NCI-H2081 (cell line): ENCODE data around the gene BAHD1.
A peak's percentile ranks its signal among the peaks of the same experiment; 100 is the strongest.

Experiments
- DNase-seq, 2 experiments: peaks; one replicate each; lab custom pipeline; 2025; lab: John Stamatoyannopoulos, UW

BAHD1 gene

DNA sequence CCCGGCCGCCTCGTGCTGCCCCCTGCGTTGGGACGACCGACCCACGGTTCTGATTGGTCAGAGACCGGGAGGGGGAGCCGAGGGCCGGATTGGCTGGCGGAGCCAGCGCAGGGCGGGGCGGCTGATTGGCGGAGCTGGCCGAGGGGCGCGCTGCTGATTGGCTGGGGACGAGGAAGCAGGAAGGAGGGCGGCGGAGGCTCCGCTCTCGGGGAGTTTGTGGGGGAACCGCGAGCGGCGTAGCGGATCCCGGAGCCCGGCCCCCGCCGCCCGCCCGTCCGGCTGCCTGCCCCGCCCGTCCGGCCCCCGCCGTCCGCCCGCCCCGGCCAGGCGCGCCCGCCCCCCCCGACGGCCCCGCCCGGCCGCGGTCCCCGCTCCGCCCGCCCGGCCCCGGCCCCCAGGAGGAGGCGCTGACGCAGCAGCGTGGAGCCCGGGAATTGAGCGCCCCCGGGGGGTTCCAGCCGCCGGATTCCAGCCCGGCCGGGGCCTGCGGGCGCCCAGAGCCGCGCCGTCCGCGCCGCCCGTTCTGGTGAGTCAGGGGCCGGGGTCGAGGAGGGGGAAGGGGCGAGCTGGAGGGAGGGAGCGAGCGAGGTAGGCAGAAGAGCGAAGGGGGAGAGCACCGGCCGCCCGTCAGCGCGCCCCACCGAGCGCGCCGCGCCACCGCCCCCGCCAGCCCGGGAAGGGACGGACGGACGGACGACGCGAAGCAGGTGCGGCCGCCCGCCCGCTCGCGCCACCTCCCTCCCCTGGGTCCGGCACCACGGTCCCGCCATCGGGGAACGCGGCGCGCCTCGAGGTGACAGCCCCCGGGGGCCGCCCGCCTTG lies at the start of gene BAHD1:
TSS of gene BAHD1 (plus strand) at position 211 of the 822 bp plus-strand sequence. CDS start 17,512 bp downstream, outside the sequence.
- DNase-seq, result peak; percentile 97

DNA sequence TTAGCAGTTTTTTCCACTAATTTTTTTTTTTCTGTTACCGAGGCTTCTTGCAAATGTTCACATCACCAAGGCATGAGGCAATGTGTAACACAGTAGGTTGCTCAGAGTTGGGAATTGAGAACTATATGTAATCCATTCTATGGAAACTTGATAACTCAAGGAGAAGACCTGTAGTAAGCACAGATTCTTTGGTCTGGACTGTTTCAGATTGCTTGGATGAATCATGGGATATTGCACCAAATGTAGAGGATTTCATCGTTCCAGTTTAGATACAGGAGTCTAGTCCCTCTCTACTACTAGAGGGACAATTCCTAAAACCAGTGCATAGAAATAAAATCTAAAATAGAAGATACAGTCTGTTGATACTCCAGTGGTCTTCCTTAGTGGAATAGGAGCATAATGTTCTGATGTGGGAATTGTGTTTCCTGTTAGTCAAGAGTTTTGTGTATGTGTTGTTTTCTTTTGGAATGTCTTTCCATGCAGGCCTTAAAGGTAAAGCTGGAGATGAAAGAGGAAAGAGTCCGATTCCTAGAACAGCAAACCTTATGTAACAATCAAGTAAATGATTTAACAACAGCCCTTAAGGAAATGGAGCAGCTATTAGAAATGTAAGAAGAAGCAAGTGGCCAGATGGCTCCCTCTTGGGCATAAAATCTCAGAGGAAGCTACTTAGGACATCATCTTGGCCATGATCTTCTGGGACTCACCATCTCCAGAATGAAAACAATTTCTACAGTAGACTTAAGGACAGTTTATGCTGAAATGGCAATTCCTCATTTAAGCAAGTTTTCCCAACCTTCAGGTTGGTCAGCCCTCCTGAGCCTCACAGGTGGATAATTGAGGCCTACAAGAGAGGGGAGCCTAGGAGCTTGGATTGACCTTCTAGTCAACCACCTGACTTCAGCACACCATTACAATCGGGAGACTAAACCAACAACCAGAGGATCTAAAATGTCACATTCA lies 47.5 kb upstream of the BAHD1 start:
- DNase-seq, result no peak

GRCh38 chr15:40397688-40398412 lies 42.9 kb upstream of the BAHD1 start:
- no peak for DNase-seq

DNA sequence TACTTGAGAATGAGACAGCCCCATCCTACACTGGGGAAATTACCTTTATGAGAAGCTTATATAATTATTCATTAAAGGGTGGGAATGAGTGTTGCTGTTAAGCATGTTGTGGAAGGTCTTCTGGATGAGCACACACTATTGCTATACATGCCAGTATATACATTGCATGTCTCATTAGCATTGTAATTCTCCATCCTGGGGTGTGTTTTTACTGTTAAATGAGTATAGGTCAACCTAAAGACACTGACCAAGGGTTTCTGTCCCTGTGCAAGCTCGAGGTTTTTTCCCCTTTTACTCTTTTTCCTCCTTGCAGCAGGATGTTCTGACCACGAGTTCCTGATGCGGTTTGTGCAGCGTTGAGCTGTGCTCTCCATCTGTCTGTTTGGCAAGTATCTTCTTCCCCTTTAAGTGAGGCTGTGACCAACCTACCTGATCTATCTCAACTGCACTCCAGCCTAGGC lies 42.3 kb upstream of the BAHD1 start:
- no peak for DNase-seq

DNA sequence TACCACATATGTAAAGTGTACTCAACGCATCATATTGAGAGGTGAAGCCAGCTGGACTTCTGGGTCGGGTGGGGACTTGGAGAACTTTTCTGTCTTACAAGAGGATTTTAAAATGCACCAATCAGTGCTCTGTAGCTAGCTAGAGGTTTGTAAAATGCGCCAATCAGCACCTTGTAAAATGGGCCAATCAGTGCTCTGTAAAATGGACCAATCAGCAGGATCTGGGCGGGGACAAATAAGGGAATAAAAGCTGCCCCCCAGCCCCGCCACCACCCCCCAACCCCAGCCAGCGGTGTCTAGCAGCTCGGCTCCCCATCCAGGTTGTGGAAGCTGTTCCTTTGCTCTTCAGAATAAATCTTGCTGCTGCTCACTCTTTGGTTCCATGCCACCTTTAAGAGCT lies 41.4 kb upstream of the BAHD1 start:
- no peak for DNase-seq

DNA sequence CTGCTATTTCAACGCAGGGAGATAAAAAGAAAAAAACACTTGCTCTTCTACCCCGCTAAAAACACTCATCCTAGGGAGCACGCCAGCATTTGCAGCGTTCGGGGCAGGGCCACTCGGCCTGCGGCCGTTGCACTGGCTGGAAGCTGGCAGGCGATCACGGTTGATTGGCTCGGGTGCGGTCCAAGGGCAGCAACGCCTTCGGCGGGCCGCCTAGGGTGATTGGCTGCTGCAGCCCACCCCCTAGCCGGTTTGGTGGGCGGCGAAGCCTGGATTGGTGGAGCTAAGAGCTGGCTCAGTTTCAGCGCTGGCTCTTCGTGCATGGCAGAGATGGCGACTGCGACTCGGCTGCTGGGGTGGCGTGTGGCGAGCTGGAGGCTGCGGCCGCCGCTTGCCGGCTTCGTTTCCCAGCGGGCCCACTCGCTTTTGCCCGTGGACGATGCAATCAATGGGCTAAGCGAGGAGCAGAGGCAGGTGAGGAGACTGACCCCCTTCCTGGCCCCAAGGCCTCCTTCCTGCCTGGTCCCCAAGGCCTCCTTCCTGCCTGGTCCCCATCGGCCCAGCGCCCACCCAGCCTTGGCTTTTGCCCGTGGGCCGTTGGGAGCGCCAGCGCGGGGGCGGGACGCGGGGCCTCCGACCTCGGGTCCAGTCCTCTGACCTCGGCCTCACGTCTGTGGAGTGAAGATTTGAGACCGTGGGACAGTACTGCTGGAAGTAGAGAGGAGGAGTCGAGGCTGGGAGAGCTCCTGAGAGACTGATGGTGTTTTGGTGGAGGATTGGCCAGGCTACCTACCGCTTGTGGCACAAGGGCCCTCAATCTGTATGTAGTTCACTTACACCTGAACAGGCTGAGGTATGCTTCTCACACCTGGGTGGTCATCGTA lies 35.0 kb upstream of the BAHD1 start, which contains the start of gene IVD:
TSS of gene IVD (plus strand) at position 295 of the 881 bp plus-strand sequence. CDS start at position 328, 33 bp downstream.
- peak; percentile 94 to 97 for DNase-seq

GRCh38 chr15:40407330-40407990 lies 33.3 kb upstream of the BAHD1 start:
- no peak for DNase-seq

DNA sequence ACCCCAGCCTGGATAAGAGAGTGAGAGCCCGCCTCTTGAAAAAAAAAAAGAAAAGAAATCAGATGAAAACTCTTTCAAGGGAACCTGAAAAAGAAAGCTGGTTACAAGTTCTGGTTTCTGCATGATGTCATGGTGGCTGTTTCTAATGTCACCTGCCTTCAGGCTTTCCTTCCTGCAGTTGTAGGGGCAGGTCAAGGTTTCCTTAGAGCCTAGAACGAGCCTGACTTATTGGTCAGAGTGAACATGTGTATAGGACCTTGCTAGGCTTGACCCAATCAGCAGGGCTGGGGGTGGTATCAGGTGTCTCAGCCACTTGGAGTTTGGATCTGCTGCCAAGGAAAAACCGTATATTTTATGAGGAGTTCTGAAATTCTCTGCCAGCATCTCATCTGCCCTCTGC lies 31.4 kb upstream of the BAHD1 start:
- DNase-seq, result no peak

DNA sequence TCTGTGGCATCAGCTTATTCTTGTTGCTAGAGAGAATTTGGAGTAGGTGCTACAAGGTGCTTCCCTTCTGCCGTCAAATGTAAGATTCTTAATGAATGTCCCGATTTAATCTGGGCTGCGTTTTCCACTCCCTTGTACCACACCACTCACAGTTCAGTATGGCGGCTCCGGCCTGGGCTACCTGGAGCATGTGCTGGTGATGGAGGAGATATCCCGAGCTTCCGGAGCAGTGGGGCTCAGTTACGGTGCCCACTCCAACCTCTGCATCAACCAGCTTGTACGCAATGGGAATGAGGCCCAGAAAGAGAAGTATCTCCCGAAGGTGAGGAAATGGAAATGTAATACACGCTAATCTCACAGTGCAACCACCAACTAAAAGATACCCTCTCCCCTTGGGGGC lies 30.3 kb upstream of the BAHD1 start:
- DNase-seq, result no peak

GRCh38 chr15:40412095-40412759 lies 28.5 kb upstream of the BAHD1 start:
- DNase-seq, result no peak

DNA sequence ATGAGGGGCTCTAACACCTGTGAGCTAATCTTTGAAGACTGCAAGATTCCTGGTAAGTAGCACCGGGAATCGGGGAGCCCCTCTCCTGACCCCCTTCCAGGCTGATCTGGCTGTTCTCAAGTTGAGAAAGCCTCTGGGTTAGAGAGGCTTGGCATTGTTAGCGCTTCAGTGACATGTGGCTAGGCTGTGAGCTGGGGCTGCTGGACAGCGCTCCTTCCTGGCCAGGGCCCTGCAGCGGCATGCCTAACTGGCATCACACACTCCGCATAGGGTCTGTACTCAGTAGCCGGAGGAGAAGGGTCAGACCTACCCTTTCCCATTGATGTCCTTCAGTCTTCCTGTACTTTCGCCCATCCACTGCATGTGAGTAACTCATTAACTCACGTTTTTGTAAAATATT lies 27.7 kb upstream of the BAHD1 start:
- no peak for DNase-seq

DNA sequence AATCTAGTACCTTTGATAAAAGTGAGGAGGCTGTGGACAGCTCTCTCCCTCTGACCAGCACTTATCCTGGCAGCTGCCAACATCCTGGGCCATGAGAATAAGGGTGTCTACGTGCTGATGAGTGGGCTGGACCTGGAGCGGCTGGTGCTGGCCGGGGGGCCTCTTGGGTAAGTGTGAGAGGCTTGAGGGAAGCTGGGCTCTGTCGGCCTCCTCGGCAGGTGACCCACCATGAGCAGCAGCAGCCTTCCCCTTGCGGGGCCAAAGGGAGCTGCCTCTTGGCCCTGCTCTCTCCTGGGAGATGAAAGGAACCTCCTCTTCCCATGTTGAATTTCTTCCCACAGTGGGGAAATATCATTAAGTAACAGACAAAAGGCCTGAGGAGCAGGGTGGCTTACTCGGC lies 25.9 kb upstream of the BAHD1 start:
- no peak for DNase-seq

DNA sequence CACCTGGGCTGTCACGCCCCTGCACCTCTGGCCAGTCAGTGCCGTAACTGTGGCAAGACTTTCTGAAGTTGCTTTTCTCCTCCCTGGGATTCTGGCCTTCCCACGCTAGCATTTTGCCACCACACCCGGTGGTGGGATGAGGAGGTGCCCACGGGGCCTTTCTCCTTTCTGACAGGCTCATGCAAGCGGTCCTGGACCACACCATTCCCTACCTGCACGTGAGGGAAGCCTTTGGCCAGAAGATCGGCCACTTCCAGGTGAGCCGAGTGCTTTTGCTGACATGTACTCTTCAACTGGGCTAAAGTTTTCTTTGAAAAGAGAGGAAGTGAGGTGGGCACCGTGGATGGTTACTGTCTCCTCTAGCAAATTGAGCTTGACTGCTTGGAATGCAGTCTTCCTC lies 25.5 kb upstream of the BAHD1 start:
- no peak for DNase-seq

DNA sequence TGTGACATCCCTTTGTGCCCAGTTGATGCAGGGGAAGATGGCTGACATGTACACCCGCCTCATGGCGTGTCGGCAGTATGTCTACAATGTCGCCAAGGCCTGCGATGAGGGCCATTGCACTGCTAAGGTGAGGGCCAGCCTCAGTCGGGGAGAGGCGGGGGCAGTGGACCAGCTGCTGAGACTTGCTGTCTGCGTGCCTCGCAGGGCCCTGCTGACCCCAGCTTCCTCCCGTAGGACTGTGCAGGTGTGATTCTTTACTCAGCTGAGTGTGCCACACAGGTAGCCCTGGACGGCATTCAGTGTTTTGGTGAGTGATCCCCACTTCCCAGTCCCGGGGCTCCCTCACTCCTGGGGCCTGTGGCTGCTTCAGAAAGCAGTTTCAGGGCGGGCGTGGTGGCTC lies 24.7 kb upstream of the BAHD1 start:
- no peak for DNase-seq

DNA sequence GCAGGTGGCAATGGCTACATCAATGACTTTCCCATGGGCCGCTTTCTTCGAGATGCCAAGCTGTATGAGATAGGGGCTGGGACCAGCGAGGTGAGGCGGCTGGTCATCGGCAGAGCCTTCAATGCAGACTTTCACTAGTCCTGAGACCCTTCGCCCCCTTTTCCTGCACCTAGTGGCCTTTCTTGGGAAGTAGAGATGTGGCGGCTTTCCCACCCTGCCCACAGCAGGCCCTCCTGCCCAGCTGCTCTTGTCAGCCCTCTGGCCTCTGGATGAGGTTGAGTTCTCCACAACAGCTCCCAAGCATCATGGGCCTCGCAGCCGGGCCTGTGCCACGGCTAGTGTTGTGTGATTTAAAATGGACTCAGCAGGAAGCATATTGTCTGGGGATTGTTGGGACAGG lies 22.6 kb upstream of the BAHD1 start:
- no peak for DNase-seq

GRCh38 chr15:40420071-40420713 lies 20.6 kb upstream of the BAHD1 start:
- DNase-seq, result no peak

- DNase-seq, result peak; percentile 39 to 72
Measured at GRCh38 chr15:40420793-40421192, 20.0 kb upstream of the BAHD1 start.

DNA sequence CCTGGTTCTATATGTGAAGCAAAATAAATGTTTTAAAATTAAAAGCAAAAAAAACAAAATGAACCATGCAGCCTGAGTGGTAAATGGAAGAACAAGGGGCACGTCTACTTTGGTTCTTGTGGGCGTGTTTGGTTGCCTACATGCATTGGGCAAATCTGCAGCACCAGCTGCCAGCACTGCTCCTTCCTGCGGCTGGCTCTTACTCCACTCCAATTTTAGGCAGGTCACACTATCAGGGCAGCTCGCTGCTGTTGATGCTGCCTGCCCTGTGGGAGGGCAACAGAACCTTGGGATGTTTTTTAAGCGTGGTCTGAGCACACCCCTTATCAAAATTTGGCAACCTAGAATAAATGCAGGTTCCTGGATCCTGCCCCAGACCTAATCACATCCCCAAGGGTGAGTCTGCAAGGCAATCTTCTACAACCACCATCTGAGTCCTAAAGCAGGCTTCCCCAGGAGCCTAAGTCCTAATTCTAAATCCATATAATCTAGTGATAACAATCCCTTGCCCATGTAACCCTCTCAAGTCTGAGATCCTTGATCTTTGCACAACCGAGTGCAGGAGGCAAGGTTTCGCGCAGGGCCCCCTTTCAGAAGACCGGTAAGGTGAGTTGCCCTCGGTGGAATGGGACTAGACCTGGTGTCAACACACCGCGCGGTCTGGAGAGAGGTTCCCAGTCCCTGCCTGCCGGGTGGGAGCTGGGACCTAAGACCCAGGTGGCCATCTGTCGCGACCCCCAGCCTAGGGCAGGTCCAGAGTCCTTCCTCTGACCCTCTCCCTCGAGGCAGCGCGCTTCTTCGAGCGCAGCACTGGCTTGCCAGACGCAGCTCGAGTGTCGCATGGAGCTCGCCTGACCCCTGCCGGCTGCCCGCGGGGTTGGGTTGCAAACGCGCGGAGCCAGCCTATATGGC lies 19.3 kb upstream of the BAHD1 start:
- DNase-seq, result peak; percentile 46 to 64
